HG02798 (cell line): ENCODE data around the gene NABP1.
A peak's percentile ranks its signal among the peaks of the same experiment; 100 is the strongest.

Experiments
- ATAC-seq: cut with Tn5 transposase; IDR thresholded peaks from one replicate; pipeline ENCODE4 v1.9.1; 2021; ENCODE audit warnings: mild to moderate bottlenecking; ENCODE audit not compliant: unreplicated experiment, poor library complexity

Gene NABP1

GRCh38 chr2:191678437-191679100 lies 633 bp downstream of the NABP1 start:
- peak; percentile 8 for ATAC-seq

- ATAC-seq = peak; percentile 22
Measured at GRCh38 chr2:191679818-191680600, 2.1 kb downstream of the NABP1 start.

DNA sequence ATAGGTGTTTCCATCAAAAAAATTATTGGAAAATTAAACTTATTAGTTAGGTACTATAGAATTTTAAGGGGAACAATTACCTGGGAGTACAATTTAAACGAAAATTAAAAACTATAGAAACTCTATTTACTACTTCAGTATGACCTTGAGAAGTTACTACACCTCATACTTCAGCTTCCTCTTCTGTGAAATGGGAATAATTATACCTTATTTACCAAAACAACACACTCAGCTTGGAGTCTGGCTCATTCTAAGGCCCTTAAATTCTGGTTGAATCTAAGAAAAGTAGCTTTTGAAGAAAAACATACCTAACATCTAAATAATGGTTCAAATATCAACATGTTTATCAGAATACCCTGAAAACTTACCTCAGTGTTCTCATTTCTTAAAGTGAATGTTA lies 2.7 kb downstream of the NABP1 start:
- no peak for ATAC-seq

GRCh38 chr2:191682126-191682525 lies 4.2 kb downstream of the NABP1 start:
- no peak for ATAC-seq

DNA sequence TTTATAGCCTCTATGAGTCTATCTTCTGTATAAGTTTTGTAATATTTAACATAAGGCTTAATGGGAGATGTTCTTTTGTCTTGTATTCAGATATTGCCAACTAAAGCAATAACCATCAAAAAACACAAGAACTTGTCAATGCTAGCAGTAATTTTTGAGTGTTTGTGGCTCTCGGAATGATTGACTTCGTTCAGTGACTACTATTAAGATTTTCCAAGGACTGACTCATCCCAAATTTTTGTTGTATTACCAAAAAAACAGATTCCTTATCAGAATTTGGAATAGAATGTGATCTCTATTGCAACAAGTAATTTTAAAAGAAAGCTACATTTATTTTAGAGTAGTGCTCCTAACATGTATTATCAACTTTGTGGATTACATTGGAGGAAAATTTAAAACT lies 8.1 kb downstream of the NABP1 start:
- ATAC-seq = no peak

GRCh38 chr2:191686729-191687128 lies 8.8 kb downstream of the NABP1 start:
- ATAC-seq = no peak

DNA sequence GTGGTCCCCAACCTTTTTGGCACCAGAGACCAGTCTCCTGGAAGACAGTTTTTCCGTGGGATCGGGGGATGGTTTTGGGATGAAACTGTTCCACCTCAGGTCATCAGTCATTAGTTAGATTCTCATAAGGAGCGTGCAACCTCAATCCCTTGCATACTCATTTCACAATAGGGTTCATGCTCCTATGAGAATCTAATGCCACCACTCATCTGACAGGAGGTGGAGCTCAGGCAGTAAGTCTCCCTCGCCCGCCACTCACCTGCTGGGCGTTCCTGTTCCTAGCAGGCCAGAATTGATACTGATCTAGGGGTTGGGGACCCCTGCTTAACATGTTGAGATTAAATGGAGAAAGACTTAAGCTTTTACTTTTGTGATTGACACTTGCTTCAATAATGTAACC lies 9.9 kb downstream of the NABP1 start:
- ATAC-seq = no peak

DNA sequence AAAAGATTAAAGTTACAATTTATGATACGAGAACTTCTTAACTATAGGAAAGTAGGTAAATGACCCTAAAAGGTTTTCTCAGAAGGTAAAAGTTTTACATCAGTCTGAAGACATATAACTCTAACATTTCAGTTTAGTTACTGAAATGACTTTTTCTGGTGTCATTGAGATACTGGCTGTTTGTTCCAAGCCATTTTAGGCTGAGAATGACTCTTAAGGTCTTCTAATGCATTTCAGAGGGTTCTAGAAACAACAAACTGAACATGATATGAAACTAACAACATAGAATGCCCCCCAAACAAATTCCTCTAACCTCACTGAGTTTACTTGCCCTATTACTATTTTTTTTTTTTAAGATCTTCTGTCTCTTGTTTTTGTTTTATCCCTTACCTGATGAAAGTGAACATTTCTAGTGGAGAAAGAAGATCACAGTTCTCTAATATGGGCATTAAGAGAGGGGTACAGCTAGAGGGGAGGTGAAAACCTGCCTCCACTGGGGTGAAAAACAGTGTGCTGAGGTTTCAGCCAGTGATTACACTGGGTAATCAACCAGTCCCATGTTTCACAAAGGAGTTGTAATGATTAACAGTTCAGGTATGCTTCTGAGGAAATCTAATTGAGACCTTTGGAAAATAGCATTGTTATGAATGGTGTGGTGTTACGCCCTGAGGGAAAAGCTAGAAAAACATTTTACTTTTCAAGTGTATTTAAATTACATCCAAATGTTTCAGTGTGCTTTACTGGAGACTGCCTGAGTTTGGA lies 11.2 kb downstream of the NABP1 start:
- ATAC-seq = no peak

DNA sequence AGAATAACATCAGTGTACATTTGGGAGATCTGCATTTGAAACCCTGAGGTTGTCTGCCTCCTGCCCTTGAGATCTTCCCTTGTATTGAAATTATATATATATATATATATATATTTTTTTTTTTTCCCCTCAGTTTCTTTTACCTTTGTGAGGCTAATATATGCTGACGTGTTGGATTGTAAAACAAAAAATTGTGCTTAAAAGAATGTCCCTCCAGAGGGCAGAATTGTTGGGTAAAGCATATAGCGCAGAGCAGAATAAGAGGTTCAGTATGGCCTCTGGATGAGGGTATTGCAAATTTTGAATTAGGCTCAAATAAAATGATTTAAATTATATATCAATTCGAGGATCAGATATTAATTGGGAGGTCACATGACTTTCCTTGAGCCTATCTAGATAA lies 12.4 kb downstream of the NABP1 start:
- ATAC-seq = no peak

- peak; percentile 72 for ATAC-seq
Measured at GRCh38 chr2:191691016-191691735, 13.2 kb downstream of the NABP1 start.

- no peak for ATAC-seq
Measured at GRCh38 chr2:191691898-191692297, 14.0 kb downstream of the NABP1 start.

DNA sequence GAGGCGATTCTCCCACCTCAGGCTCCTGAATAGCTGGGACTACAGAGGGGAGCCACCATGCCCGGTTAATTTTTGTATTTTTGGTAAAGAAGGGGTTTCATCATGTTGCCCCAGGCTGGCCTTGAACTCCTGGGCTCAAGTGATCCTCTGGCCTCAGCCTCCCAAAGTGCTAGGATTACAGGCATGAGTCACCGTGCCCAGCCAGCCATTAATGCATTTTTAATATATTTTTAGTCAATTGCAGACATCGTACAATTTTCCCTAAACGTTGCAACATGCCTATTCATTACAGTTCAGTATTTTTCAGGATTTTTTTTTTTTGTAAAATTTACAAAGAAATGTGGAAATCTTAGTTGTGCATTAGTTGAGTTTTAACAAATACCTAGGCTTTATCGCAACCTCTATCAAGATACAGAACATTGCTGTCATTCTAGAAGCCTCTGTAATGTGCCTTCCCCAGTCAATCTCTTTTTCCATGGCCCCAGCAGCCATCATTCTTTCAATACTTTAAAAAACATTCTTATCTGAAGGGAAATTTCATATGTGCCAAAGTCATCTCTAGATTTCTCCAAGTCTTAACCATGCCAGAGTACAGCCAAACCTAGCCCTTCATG lies 14.7 kb downstream of the NABP1 start:
- no peak for ATAC-seq

GRCh38 chr2:191693166-191693565 lies 15.2 kb downstream of the NABP1 start:
- ATAC-seq = no peak

DNA sequence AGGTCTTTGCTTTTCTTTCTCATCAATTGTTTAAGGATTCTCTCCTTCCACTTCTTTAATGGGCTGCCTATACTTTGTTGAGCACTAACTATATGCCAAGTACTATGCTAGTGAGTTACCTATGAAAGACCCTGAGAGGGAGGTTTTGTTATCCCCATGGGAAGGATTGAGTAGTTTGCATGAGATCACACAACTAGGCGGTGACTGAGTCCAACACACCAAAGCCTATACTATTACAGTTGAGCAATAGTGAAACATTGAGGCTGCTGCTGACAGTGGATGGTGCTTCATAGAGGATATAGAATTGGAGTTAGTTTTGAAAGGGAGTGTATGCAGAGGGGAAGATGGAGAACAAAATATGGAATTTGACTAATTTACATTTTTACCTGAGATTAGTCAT lies 15.8 kb downstream of the NABP1 start:
- peak; percentile 43 for ATAC-seq

GRCh38 chr2:191696001-191696400 lies 18.1 kb downstream of the NABP1 start:
- ATAC-seq = no peak

- no peak for ATAC-seq
Measured at GRCh38 chr2:191696966-191697365, 19.0 kb downstream of the NABP1 start.

DNA sequence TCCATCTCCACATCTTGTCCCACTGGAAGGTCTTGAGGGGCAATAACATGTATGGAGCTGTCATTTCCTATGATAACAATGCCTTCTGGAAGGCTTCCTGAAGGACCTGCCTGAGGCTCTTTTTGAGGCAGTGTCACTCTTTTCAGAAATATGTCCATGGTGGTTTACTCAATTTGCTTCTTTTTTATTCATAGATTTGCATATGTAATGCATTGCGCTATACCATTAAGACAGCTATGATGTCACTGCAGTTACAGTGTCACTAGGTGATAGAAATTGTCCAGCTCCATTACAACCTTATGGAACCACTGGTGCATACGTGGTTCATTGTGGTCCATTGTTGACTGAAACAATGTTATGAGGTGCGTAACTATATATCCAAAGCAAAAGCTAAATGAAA lies 19.9 kb downstream of the NABP1 start:
- no peak for ATAC-seq

DNA sequence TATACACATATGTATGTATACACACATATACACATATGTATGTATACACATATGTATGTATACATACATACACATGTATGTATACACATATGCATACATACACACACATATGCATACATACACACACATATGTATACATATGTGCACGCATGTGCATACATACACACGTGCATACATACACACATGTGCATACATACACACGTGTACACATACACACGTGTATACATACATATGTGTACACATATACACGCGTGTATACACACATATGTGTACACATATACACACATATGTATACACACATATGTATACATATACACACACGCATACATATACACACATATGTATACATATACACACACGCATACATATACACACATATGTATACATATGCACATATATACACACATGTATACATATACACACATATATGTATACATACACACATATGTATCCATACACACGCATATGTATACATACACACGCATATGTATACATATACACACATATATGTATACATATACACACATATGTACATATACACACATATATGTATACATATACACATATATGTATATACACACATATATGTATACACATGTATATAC lies 21.5 kb downstream of the NABP1 start:
- ATAC-seq = no peak

- no peak for ATAC-seq
Measured at GRCh38 chr2:191701029-191701428, 23.1 kb downstream of the NABP1 start.

- no peak for ATAC-seq
Measured at GRCh38 chr2:191701696-191702095, 23.8 kb downstream of the NABP1 start.
